ENCODE data around the gene RUSC2.
"Not testable (repeated sequence)": the region's sequence is repeated elsewhere in the genome, so short reads cannot be mapped to it uniquely, and the experiment has no call there.

RUSC2 gene

DNA sequence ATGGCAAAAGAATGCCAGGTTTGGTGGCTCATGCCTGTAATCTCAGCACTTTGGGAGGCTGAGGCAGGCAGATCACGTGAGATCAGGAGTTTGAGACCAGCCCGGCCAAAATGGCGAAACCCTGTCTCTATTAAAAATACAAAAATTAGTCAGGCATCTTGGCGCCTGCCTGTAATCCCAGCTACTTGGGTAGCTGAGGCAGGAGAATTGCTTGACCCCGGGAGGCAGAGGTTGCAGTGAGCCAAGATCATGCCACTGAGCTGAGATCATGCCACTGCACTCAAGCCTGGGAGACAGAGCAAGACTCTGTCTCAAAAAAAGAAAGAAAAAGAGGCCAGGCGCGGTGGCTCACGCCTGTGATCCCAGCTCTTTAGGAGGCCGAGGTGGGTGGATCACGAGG lies 8.3 kb downstream of the RUSC2 start:
- DNase-seq = not testable (repeated sequence)

GRCh38 chr9:35499029-35499700 lies 9.3 kb downstream of the RUSC2 start:
- no peak for DNase-seq

GRCh38 chr9:35499701-35500030 lies 9.8 kb downstream of the RUSC2 start:
- no peak for DNase-seq

DNA sequence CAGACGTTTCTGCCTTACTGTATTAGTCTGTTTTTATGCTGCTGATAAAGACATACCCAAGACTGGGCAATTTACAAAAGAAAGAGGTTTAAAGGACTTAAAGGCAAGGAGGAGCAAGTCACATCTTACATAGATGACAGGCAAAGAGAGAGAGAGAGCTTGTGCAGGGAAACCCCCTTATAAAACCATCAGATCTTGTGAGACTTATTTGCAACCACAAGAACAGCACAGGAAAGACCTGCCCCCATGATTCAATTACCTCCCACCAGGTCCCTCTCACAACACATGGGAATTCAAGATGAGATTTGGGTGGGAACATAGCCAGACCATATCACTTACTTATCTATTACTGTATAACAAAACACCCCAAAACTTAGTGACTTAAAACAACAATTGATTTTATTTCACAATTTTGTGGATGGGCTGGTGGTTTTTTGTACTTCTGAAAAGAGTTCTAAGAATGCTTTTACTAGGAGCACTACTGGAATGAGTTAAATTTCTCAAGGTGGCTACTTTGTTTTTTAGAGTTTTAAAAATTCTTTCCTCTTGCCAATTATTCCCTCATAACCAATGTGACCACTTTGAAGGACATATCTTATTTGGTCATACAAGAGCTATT lies 10.3 kb downstream of the RUSC2 start:
- DNase-seq = no peak

DNA sequence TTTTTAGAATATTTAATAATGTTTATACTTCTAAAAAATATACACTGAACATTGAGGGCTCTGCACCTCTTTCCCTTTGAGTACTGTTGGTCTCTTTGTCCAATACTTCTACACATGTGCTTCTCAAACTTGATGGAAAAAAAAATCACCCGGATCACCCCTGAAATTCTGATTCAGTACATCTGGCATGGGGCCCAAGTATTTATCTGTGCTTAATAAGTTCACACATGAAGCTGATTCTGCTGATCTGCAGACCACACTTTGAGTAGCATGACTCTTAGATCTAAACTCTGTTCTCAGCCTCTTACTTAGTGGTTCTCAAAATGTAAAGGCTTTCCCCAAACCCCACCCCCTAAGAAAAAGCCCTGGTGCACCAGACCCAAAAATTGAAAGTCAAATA lies 12.0 kb downstream of the RUSC2 start:
- DNase-seq = no peak

DNA sequence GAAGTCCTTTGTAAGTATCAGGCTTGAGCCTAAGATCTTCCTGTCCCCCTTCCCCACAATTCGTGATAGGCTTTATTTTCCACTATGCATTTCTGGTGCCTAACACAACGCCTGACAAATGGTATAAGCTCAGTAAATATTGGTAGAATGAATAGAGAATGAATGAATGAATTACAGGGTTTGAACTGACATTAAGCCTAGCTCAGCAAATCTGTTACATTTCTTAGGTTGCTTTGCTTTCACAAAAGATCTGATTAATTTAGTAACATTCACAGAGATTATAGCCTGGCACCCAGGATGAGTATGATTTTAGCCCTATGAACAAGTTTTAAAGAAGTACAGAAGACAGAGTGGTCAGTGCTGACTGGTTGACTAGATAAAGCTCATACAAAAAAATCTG lies 16.4 kb downstream of the RUSC2 start:
- no peak for DNase-seq

DNA sequence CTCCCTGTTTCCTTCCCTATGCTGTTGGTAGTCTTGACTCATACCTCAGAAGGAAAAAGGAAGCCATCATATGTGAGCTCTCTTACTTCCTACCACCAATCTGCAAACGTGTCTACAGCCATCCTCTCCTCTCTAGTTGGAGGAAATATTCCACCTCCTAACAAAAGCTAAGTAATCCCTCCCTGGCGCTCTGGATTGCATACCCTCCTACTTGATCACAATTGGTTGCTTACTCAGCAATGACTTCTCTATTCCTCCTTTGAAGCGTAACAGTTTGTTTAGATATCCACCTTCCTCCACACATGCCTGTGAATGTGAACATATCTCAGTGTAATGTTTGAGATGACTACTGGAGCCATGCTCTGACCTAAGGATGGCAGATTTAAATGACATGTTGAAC lies 18.2 kb downstream of the RUSC2 start:
- no peak for DNase-seq

DNA sequence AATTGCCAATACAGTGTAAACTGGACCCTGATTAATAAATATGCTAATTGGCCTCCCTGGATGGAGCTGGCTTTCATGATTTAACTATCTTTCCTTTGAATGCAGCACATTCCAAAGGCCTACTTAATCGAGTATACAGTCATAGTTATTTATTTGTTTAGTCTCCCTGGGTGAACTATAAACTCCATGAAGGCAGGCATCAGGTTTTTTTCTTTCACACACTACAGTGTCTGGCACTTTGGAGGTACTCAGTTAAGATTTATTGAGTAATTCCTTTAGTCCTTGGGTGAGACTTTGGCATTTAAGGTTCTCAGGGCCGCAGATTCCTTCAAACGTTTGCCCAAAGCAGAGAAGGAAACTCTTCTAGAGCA lies 20.5 kb downstream of the RUSC2 start:
- DNase-seq = no peak

DNA sequence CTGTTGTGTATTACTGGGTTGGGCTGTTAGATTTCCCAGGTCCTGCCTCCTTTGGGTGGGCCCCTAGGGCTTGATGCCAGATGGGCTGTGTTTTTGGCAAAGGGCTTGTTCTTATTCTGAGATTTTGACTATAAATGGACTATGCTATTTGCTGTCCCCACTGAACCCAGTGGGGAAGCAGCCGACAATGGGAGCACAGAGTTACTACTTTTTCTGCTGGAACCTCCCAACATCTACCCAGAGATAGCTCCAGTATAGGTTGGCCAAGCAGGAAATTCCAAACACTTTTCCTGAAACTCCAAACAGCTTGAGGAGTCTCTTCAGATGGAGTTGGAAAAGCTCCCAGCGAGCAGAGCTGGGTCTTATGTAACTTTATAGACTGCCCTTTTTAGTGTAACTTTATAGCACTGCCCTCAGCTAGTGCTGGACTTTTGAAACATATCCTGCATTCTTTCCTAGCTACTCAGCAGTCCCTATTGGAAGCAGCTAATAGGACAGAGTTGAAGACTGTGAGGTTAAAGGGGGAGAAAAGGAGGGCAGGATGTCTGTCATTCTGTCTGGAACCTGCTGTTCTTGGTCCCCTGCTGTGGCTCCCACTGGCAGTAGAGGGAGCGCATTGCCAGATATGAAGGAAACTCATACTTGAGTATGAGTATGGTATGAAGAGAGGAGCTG lies 21.0 kb downstream of the RUSC2 start:
- no peak for DNase-seq

GRCh38 chr9:35511453-35511852 lies 21.5 kb downstream of the RUSC2 start:
- no peak for DNase-seq

GRCh38 chr9:35515766-35516165 lies 25.9 kb downstream of the RUSC2 start:
- no peak for DNase-seq

DNA sequence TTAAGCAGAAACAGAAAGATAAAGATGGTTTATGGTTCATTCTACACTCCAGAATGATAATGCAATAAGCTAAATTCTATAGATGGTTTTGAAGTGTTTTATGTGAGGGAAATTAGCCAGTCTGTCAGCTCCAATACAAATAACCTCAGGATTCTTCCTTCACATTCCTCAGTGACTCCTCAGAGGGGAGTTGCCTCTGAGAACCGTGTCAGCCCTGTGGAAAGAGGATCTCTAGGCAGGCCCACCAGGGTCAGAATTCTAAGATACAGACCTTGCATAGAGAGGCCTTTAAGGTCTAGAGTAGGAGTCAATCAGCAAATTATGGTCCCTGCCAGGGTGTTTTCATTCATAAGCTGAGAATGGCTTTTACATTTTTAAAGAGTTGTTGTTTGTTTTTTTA lies 26.6 kb downstream of the RUSC2 start:
- DNase-seq = no peak

GRCh38 chr9:35517131-35517530 lies 27.2 kb downstream of the RUSC2 start:
- no peak for DNase-seq

GRCh38 chr9:35517552-35518224 lies 27.8 kb downstream of the RUSC2 start:
- DNase-seq = no peak

GRCh38 chr9:35518225-35518821 lies 28.4 kb downstream of the RUSC2 start:
- DNase-seq = no peak

DNA sequence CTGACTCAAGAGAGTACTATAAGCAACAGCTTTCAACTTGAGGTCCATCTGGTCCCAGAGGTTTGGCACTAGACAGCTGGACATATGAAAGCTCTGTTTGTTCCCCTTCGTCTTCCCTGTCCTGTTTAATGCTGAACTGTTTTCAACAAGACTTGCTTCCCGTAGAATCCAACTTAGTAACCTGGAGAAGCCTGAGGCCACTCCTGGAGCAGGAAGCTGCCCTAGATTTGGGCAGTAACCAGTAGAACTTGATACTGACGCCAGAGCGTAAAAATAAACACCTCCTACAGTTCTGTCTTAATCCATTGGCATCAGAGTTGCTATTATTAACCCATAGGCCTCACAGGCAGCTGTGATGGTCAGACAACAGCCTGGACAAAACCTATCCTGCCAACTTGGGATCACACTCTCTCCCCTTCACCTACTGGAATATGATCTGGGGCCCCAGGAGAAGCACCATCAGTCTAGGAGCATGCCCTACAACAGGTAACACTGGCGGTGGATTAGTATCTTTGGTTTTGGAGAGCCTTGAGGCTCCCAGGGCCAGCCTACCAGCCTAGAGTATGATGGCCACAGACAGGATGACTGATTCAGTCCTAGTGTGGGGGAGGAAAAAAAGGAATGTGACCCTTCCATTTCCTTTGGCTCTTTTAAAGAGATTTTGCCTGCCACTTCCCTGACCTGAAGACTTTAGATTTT lies 29.2 kb downstream of the RUSC2 start:
- no peak for DNase-seq

- DNase-seq = no peak
Measured at GRCh38 chr9:35519692-35520363, 29.9 kb downstream of the RUSC2 start.

- no peak for DNase-seq
Measured at GRCh38 chr9:35520364-35520710, 30.4 kb downstream of the RUSC2 start.

DNA sequence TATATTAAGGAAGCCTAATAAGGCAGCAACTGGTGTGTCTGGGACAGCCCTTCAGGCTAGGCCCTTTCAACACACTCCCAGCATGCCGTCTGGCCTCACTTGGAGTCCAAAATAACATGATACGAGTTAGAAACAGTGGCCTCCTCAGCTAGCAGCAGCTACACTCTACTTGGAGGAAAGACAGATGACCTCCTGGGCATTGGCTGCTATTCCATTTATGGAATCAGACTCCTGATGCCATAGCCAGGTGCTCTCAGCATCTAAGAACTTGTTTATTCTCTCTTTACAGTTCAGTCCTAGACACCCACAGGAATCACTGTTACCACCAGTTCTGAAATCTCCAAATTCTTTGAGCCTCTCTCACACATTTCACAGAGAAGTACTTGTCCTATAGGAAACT lies 31.8 kb downstream of the RUSC2 start:
- no peak for DNase-seq

DNA sequence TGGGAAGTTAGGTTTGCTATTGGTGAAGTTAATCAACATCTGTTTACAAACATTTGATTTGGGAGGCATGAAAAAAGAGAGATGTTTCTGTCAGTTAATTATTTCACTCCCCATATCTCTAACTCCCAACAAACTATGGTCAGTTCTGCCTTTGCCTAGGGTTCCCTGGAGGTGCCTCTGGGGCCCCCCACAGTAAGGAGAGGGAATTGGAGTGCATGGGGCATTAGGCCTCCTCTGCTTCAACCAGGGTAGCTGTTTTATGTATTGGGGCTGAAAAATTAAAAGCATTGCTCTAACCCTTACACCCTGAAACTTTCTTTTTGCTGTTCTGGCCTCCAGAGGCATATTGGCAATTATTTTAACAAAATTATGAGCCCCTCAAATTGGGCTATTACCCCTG lies 32.3 kb downstream of the RUSC2 start:
- DNase-seq = no peak

- DNase-seq = no peak
Measured at GRCh38 chr9:35522700-35523099, 32.8 kb downstream of the RUSC2 start.

DNA sequence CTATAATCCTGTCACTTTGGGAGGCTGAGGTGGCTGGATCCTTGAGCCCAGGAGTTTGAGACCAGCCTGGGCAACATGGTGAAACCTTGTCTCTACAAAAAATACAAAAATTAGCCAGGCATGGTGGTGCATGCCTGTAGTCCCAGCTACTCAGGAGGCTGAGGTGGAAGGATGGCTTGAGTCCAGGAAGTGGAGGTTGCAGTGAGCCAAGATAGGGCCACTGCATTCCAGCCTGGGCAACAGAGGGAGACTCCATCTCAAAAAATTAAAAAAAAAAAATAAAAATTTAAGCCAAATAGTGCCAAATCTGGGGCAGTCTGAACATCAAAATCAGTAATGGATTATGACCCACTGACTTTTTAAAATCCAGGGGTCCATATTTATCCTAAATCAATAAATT lies 33.6 kb downstream of the RUSC2 start:
- DNase-seq = not testable (repeated sequence)
